GM19397 (cell line): Measurements from ENCODE around the gene MPHOSPH8.
"Not testable (repeated sequence)": the region's sequence is repeated elsewhere in the genome, so short reads cannot be mapped to it uniquely, and the experiment has no call there.

ENCODE experiments used
- ATAC-seq: cut with Tn5 transposase; IDR thresholded peaks from one replicate; pipeline ENCODE4 v1.9.1; 2021; ENCODE audit warnings: mild to moderate bottlenecking, moderate library complexity; ENCODE audit not compliant: unreplicated experiment

The MPHOSPH8 gene

GRCh38 chr13:19632915-19633478, 462 bp upstream of the MPHOSPH8 start:
- no peak for ATAC-seq

GRCh38 chr13:19634256-19634740, 839 bp downstream of the MPHOSPH8 start:
- no peak for ATAC-seq

GRCh38 chr13:19635926-19636325, 2.5 kb downstream of the MPHOSPH8 start:
- ATAC-seq, result not testable (repeated sequence)

- no peak for ATAC-seq
These were observed 10.2 kb downstream of the MPHOSPH8 start for GRCh38 chr13:19643652-19644051.

GRCh38 chr13:19645000-19645399, 11.5 kb downstream of the MPHOSPH8 start:
- no peak for ATAC-seq

- no peak for ATAC-seq
These were observed 12.6 kb downstream of the MPHOSPH8 start for GRCh38 chr13:19646063-19646462.

GRCh38 chr13:19650742-19651141, 17.3 kb downstream of the MPHOSPH8 start:
- ATAC-seq, result no peak

- ATAC-seq, result no peak
These were observed 24.6 kb downstream of the MPHOSPH8 start for GRCh38 chr13:19657872-19658591.

GRCh38 chr13:19658831-19659230, 25.4 kb downstream of the MPHOSPH8 start:
- no peak for ATAC-seq

- ATAC-seq, result no peak
These were observed 27.7 kb downstream of the MPHOSPH8 start for GRCh38 chr13:19661126-19661525.

GRCh38 chr13:19661561-19661960, 28.1 kb downstream of the MPHOSPH8 start:
- no peak for ATAC-seq

- no peak for ATAC-seq
These were observed 30.0 kb downstream of the MPHOSPH8 start for GRCh38 chr13:19663416-19663979.

- no peak for ATAC-seq
These were observed 31.2 kb downstream of the MPHOSPH8 start for GRCh38 chr13:19664481-19665230.

GRCh38 chr13:19665427-19665859, 32.0 kb downstream of the MPHOSPH8 start:
- ATAC-seq, result no peak

- no peak for ATAC-seq
These were observed 35.3 kb downstream of the MPHOSPH8 start for GRCh38 chr13:19668778-19669177.

- no peak for ATAC-seq
These were observed 36.7 kb downstream of the MPHOSPH8 start for GRCh38 chr13:19670147-19670546.

- ATAC-seq, result no peak
These were observed 39.5 kb downstream of the MPHOSPH8 start for GRCh38 chr13:19672990-19673389.

GRCh38 chr13:19673473-19674430, 40.3 kb downstream of the MPHOSPH8 start:
- ATAC-seq, result no peak

- no peak for ATAC-seq
These were observed 41.4 kb downstream of the MPHOSPH8 start for GRCh38 chr13:19674898-19675297.

- no peak for ATAC-seq
These were observed 42.7 kb downstream of the MPHOSPH8 start for GRCh38 chr13:19676168-19676567.
